Dedifferentiated amniotic fluid mesenchymal stem cell (primary cell): ENCODE results near the gene SMYD2.
A peak's percentile ranks its signal among the peaks of the same experiment; 100 is the strongest.

Experiments
- DNase-seq: peaks from one replicate; pipeline ENCODE4 v3.0.0-alpha.2; 2016; ENCODE audit errors: extremely low spot score

SMYD2 gene

GRCh38 chr1:214329470-214330220 is 48.7 kb downstream of the SMYD2 start:
- DNase-seq = no peak

- no peak for DNase-seq
These were observed 49.3 kb downstream of the SMYD2 start for GRCh38 chr1:214330222-214330621.

- DNase-seq = no peak
These were observed 49.8 kb downstream of the SMYD2 start for GRCh38 chr1:214330715-214331114.

- no peak for DNase-seq
These were observed 50.2 kb downstream of the SMYD2 start for GRCh38 chr1:214331180-214331579.

- no peak for DNase-seq
These were observed 51.0 kb downstream of the SMYD2 start for GRCh38 chr1:214331827-214332423.

GRCh38 chr1:214332946-214333798 is 52.2 kb downstream of the SMYD2 start:
- DNase-seq = peak; percentile 38

GRCh38 chr1:214335567-214335966 is 54.6 kb downstream of the SMYD2 start:
- no peak for DNase-seq

GRCh38 chr1:214337015-214337414 is 56.1 kb downstream of the SMYD2 start:
- DNase-seq = no peak

- peak; percentile 32 for DNase-seq
These were observed 56.6 kb downstream of the SMYD2 start for GRCh38 chr1:214337511-214337910.

- DNase-seq = no peak
These were observed 57.3 kb downstream of the SMYD2 start for GRCh38 chr1:214338212-214338611.

- DNase-seq = no peak
These were observed 60.5 kb downstream of the SMYD2 start for GRCh38 chr1:214341459-214341858.

GRCh38 chr1:214341932-214342331 is 61.0 kb downstream of the SMYD2 start:
- no peak for DNase-seq

GRCh38 chr1:214342525-214342924 is 61.6 kb downstream of the SMYD2 start:
- no peak for DNase-seq

GRCh38 chr1:214344897-214345296 is 63.9 kb downstream of the SMYD2 start:
- no peak for DNase-seq

GRCh38 chr1:214349008-214349407 is 68.0 kb downstream of the SMYD2 start:
- DNase-seq = no peak

- peak; percentile 19 for DNase-seq
These were observed 68.8 kb downstream of the SMYD2 start for GRCh38 chr1:214349781-214350180.

- DNase-seq = no peak
These were observed 70.8 kb downstream of the SMYD2 start for GRCh38 chr1:214351551-214352277.

- no peak for DNase-seq
These were observed 71.9 kb downstream of the SMYD2 start for GRCh38 chr1:214352838-214353237.

- DNase-seq = no peak
These were observed 73.6 kb downstream of the SMYD2 start for GRCh38 chr1:214354440-214355148.

- DNase-seq = no peak
These were observed 79.2 kb downstream of the SMYD2 start for GRCh38 chr1:214360116-214360515.

GRCh38 chr1:214360525-214361164 is 79.7 kb downstream of the SMYD2 start:
- no peak for DNase-seq
